WTC11 (cell line): Measurements from ENCODE around the gene SMIM3. TPM values are rescaled to one million over a fixed set of nuclear protein-coding genes. Genes with fewer than 3 reads are reported as not detected.
A peak's percentile ranks its signal among the peaks of the same experiment; 100 is the strongest.

Experiments used
- ATAC-seq: fragments of 200-7000 bp; cut with Tn5 transposase; 2 replicates; pipeline ENCODE4 v1.10.0; 2021; ENCODE audit warnings: mild to moderate bottlenecking, moderate library complexity
- CTCF ChIA-PET: fragments of 300-600 bp; sonication (Branson Sonifier 250); formaldehyde crosslinking; loops from one replicate; lab custom pipeline; 2021; ENCODE audit warnings: antibody characterized with exemption; lab: Charles Lee
- POLR2A ChIA-PET: fragments of 350-600 bp; sonication (Branson Sonifier 250); formaldehyde crosslinking; loops from one replicate; lab custom pipeline; 2021; ENCODE audit warnings: antibody characterized with exemption; lab: Charles Lee
- DNase-seq: peaks from one replicate; pipeline ENCODE4 v3.0.0; 2021; ENCODE audit warnings: low spot score
- H3K27ac Mint-ChIP-seq: 2 replicates; pipeline ENCODE4 v1.8.0; 2021; ENCODE audit warnings: mixed read lengths
- H3K27me3 Mint-ChIP-seq: 2 replicates; pipeline ENCODE4 v1.8.0; 2021; ENCODE audit warnings: low read depth, mild to moderate bottlenecking, moderate library complexity, mixed read lengths
- H3K36me3 Mint-ChIP-seq: 2 replicates; pipeline ENCODE4 v1.8.0; 2021; ENCODE audit warnings: mixed read lengths
- H3K4me1 Mint-ChIP-seq: 2 replicates; pipeline ENCODE4 v1.8.0; 2022; ENCODE audit warnings: mixed read lengths
- H3K4me3 Mint-ChIP-seq: 2 replicates; pipeline ENCODE4 v1.8.0; 2021; ENCODE audit warnings: mild to moderate bottlenecking, moderate library complexity, mixed read lengths
- H3K9me3 Mint-ChIP-seq: 2 replicates; pipeline ENCODE4 v1.8.0; 2021; ENCODE audit warnings: mixed read lengths
- ATF1 ChIP-seq: sonication (generic); formaldehyde crosslinking; IDR thresholded peaks from 2 replicates; pipeline ENCODE4 v1.8.1; 2023; ENCODE audit warnings: mild to moderate bottlenecking, moderate library complexity, missing genetic modification reagents
- ATF2 ChIP-seq: sonication (generic); formaldehyde crosslinking; IDR thresholded peaks from 2 replicates; pipeline ENCODE4 v1.8.1; 2022; ENCODE audit warnings: low read depth, missing genetic modification reagents, borderline replicate concordance
- ATF3 ChIP-seq: sonication (generic); formaldehyde crosslinking; conservative IDR thresholded peaks from 2 replicates; pipeline ENCODE4 v1.8.1; 2022; ENCODE audit warnings: mild to moderate bottlenecking, missing genetic modification reagents
- CREB1 ChIP-seq: sonication (generic); formaldehyde crosslinking; IDR thresholded peaks from 2 replicates; pipeline ENCODE4 v1.8.0; 2023; ENCODE audit warnings: mild to moderate bottlenecking, missing genetic modification reagents
- CREM ChIP-seq: sonication (generic); formaldehyde crosslinking; IDR thresholded peaks from 2 replicates; pipeline ENCODE4 v1.8.1; 2022; ENCODE audit warnings: mild to moderate bottlenecking, missing genetic modification reagents, moderate library complexity
- ERG ChIP-seq: fragments of 250-450 bp; sonication (Bioruptor Pico); IDR thresholded peaks from 2 replicates; pipeline ENCODE4 v1.8.0; 2021; ENCODE audit warnings: mild to moderate bottlenecking
- MYBL2 ChIP-seq: sonication (generic); formaldehyde crosslinking; IDR thresholded peaks from 2 replicates; pipeline ENCODE4 v1.8.1; 2023; ENCODE audit warnings: mild to moderate bottlenecking, moderate library complexity, missing genetic modification reagents
- PRRX2 ChIP-seq: fragments of 250-450 bp; sonication (Bioruptor Pico); IDR thresholded peaks from 2 replicates; pipeline ENCODE4 v1.8.0; 2021; ENCODE audit warnings: mild to moderate bottlenecking
- STAT6 ChIP-seq: sonication (generic); formaldehyde crosslinking; conservative IDR thresholded peaks from 2 replicates; pipeline ENCODE4 v1.8.1; 2023; ENCODE audit warnings: mild to moderate bottlenecking, low read depth, missing genetic modification reagents, moderate library complexity
- TEAD4 ChIP-seq: sonication (generic); formaldehyde crosslinking; IDR thresholded peaks from 2 replicates; pipeline ENCODE4 v1.8.0; 2022; ENCODE audit warnings: mild to moderate bottlenecking, missing genetic modification reagents
- ZBTB21 ChIP-seq: sonication (generic); formaldehyde crosslinking; IDR thresholded peaks from 2 replicates; pipeline ENCODE4 v1.8.1; 2023; ENCODE audit warnings: mild to moderate bottlenecking, missing genetic modification reagents, borderline replicate concordance
- ZMAT4 ChIP-seq: fragments of 250-450 bp; sonication (Bioruptor Pico); IDR thresholded peaks from 2 replicates; pipeline ENCODE4 v1.9.0; 2021; ENCODE audit warnings: mild to moderate bottlenecking
- ZNF138 ChIP-seq: sonication (generic); formaldehyde crosslinking; conservative IDR thresholded peaks from 2 replicates; pipeline ENCODE4 v1.8.1; 2022; ENCODE audit warnings: mild to moderate bottlenecking, moderate library complexity, missing genetic modification reagents
- ZNF232 ChIP-seq: sonication (generic); formaldehyde crosslinking; IDR thresholded peaks from 2 replicates; pipeline ENCODE4 v1.8.0; 2022; ENCODE audit warnings: mild to moderate bottlenecking, missing genetic modification reagents
- ZNF416 ChIP-seq: fragments of 250-450 bp; sonication (Bioruptor Pico); IDR thresholded peaks from 2 replicates; pipeline ENCODE4 v1.9.0; 2021; ENCODE audit warnings: mild to moderate bottlenecking, inconsistent platforms
- ZNF423 ChIP-seq: fragments of 250-450 bp; sonication (Bioruptor Pico); IDR thresholded peaks from 2 replicates; pipeline ENCODE4 v2.1.2; 2022; ENCODE audit warnings: mild to moderate bottlenecking, moderate library complexity
- total RNA-seq: library from RNA; stranded (reverse); gene quantifications from 3 replicates; pipeline ENCODE4 v1.2.3, GENCODE V29; 2021

The SMIM3 gene
- total RNA-seq, 1 experiment from 2014 or later: 14.1 TPM

- TF ChIP-seq STAT6 (CRISPR knock-in tag) (no peak), ZMAT4 (CRISPR knock-in tag) (no peak), MYBL2 (CRISPR knock-in tag) (no peak)
- TF ChIP-seq, all 79 proteins: peak for 0
Observed at GRCh38 chr5:150815010-150815409, 36.5 kb downstream of the SMIM3 start (continued).

GRCh38 chr5:150816946-150817345 is 38.4 kb downstream of the SMIM3 start:
- Mint-ChIP-seq H3K4me1 (peaks cover 15% of the 10 kb centered on the region), H3K36me3 (peaks cover 7% of the 10 kb centered on the region; the same call in 1 of the 2 replicates), H3K27me3 (peaks cover 3% of the 10 kb centered on the region), H3K4me3 (no peak overlapping the region), H3K27ac (no peak overlapping the region), H3K9me3 (peaks cover 43% of the 10 kb centered on the region)
- TF ChIP-seq ZNF138 (CRISPR knock-in tag): no peak
- no peak for TF ChIP-seq ATF2
- TF ChIP-seq ATF3 (CRISPR knock-in tag): no peak
- no peak for TF ChIP-seq ZNF423 (CRISPR knock-in tag)
- TF ChIP-seq ATF1 (CRISPR knock-in tag): no peak
- TF ChIP-seq CREM: no peak
- no peak for TF ChIP-seq PRRX2
- TF ChIP-seq ERG (CRISPR knock-in tag): no peak
- TF ChIP-seq ZNF232 (CRISPR knock-in tag): no peak
- no peak for TF ChIP-seq CREB1 (CRISPR knock-in tag)
- TF ChIP-seq ZNF416 (CRISPR knock-in tag): no peak
- TF ChIP-seq ZBTB21 (CRISPR knock-in tag): no peak
- TF ChIP-seq STAT6 (CRISPR knock-in tag): no peak
- TF ChIP-seq TEAD4 (CRISPR knock-in tag): no peak
- ChIA-PET POLR2A (interaction anchor here (0.5 kb wide), 1 partner anchor 112 kb away, joined by 6 read pairs; no protein-coding TSS in a partner anchor), CTCF (no interaction called here)
- DNase-seq: no peak
- peak; percentile 67 for ATAC-seq
